Endothelial cell of umbilical vein (primary cell): Measurements from ENCODE around the gene TSPO. TPM values are rescaled to one million over a fixed set of nuclear protein-coding genes. Genes with fewer than 3 reads are reported as not detected.

Experiments used
- BruUV-seq: library from RNA; stranded (reverse); fragments of 400-500 nt; replicated peaks from 2 replicates; lab custom pipeline; 2021; lab: Mats Ljungman, UMichigan
- CTCF ChIA-PET: fragments of 300-600, 350-600 bp; sonication (Branson Sonifier 250); formaldehyde crosslinking; loops from one replicate; lab custom pipeline; 2021; ENCODE audit warnings: antibody characterized with exemption, inconsistent platforms; lab: Charles Lee
- POLR2A ChIA-PET: fragments of 300-600, 350-600 bp; sonication (Branson Sonifier 250); formaldehyde crosslinking; loops from one replicate; lab custom pipeline; 2021; ENCODE audit warnings: antibody characterized with exemption, inconsistent platforms; lab: Charles Lee
- DNase-seq: peaks from one replicate; pipeline ENCODE4 v3.0.0-alpha.2; 2011; ENCODE audit warnings: low read depth, low spot score
- FAIRE-seq: peaks from 2 replicates; lab custom pipeline; 2011; peaks lifted over from hg19 to GRCh38; lab: Jason Lieb, UNC
- H2AFZ ChIP-seq: 2 replicates; pipeline ENCODE4 v1.6.0; 2012; ENCODE audit warnings: low read depth, low read length, control low read depth, inconsistent platforms
- H3K27ac ChIP-seq: 2 replicates; pipeline ENCODE4 v1.5.1; 2011; ENCODE audit warnings: low read depth, mild to moderate bottlenecking, control low read depth, low read length, moderate library complexity; ENCODE audit not compliant: insufficient read depth
- H3K27me3 ChIP-seq, 2 experiments: 2 replicates each; pipeline versions ENCODE4 v1.6.0 to v1.6.1; 2011; ENCODE audit warnings: low read length in 2 of 2, mixed read lengths in 1 of 2; ENCODE audit not compliant: control insufficient read depth in 2 of 2, insufficient read depth in 2 of 2
- H3K36me3 ChIP-seq, 2 experiments: 2 replicates in 1 of 2; 3 replicates in 1 of 2; pipeline ENCODE4 v1.5.1; 2011; ENCODE audit warnings: low read length in 2 of 2, mild to moderate bottlenecking in 1 of 2, moderate library complexity in 1 of 2; ENCODE audit not compliant: control insufficient read depth in 2 of 2, insufficient read depth in 2 of 2; ENCODE audit errors: extremely low read depth in 1 of 2
- H3K4me1 ChIP-seq: 3 replicates; pipeline ENCODE4 v1.5.1; 2011; ENCODE audit warnings: mild to moderate bottlenecking, low read length; ENCODE audit not compliant: control insufficient read depth, insufficient read depth; ENCODE audit errors: extremely low read depth
- H3K4me2 ChIP-seq: 2 replicates; pipeline ENCODE4 v1.6.1; 2011; ENCODE audit warnings: low read length, control low read depth, mixed read lengths; ENCODE audit not compliant: insufficient read depth
- H3K4me3 ChIP-seq, 3 experiments: fragments of 200-600 bp in 1 of 3; sonication (generic), shearing (Covaris generic) in 1 of 3; replicated peaks in 1 of 3; 2 replicates each; pipeline ENCODE4 v1.5.1; 2011 to 2016; ENCODE audit warnings: control low read depth in 3 of 3, low read length in 3 of 3, mild to moderate bottlenecking in 2 of 3, inconsistent platforms in 1 of 3, low read depth in 1 of 3, moderate library complexity in 1 of 3; ENCODE audit not compliant: insufficient read depth in 1 of 3
- H3K79me2 ChIP-seq: 2 replicates; pipeline ENCODE4 v1.6.0; 2012; ENCODE audit warnings: low read length, inconsistent platforms; ENCODE audit not compliant: control insufficient read depth, insufficient read depth
- H3K9ac ChIP-seq: replicated peaks from 2 replicates; pipeline ENCODE3; 2011; ENCODE audit warnings: low read length, control low read depth; ENCODE audit not compliant: insufficient read depth; ENCODE audit errors: extremely low read depth
- H3K9me1 ChIP-seq: replicated peaks from 3 replicates; pipeline ENCODE4 v1.6.0; 2011; ENCODE audit warnings: mild to moderate bottlenecking, low read length; ENCODE audit not compliant: control insufficient read depth, insufficient read depth; ENCODE audit errors: extremely low read depth
- H3K9me3 ChIP-seq: replicated peaks from 2 replicates; pipeline ENCODE4 v1.5.1; 2012; ENCODE audit warnings: low read length, inconsistent platforms; ENCODE audit not compliant: control insufficient read depth, insufficient read depth
- H4K20me1 ChIP-seq: replicated peaks from 2 replicates; pipeline ENCODE3; 2011; ENCODE audit warnings: mild to moderate bottlenecking, low read length; ENCODE audit not compliant: control insufficient read depth, insufficient read depth; ENCODE audit errors: extremely low read depth
- EZH2 ChIP-seq: IDR thresholded peaks from 2 replicates; pipeline ENCODE4 v1.6.1; 2012; ENCODE audit warnings: borderline replicate concordance, low read depth, mild to moderate bottlenecking, moderate library complexity, low read length, inconsistent platforms; ENCODE audit not compliant: severe bottlenecking
- FOS ChIP-seq: IDR thresholded peaks from 2 replicates; pipeline ENCODE4 v1.6.1; 2011; ENCODE audit warnings: mild to moderate bottlenecking, low read length, moderate library complexity, borderline replicate concordance; ENCODE audit not compliant: insufficient read depth
- GATA2 ChIP-seq: IDR thresholded peaks from 2 replicates; pipeline ENCODE4 v1.7.0; 2011; ENCODE audit warnings: low read depth, mild to moderate bottlenecking, moderate library complexity, mixed read lengths, low read length; ENCODE audit not compliant: insufficient read length, insufficient read depth
- JUN ChIP-seq: IDR thresholded peaks from 2 replicates; pipeline ENCODE4 v1.6.1; 2011; ENCODE audit warnings: borderline replicate concordance, low read depth; ENCODE audit not compliant: insufficient read length, insufficient read depth
- MYC ChIP-seq: IDR thresholded peaks from one replicate; pipeline ENCODE4 v1.6.1; 2011; ENCODE audit warnings: mild to moderate bottlenecking, low read depth, low read length
- POLR2A ChIP-seq: IDR thresholded peaks from 2 replicates; pipeline ENCODE4 v1.6.1; 2012; ENCODE audit warnings: low read depth, mild to moderate bottlenecking, control low read depth, low read length
- POLR2AphosphoS5 ChIP-seq: IDR thresholded peaks from 2 replicates; pipeline ENCODE4 v1.6.1; 2012; ENCODE audit warnings: low read depth, mild to moderate bottlenecking, control low read depth, low read length, moderate library complexity; ENCODE audit not compliant: insufficient read depth
- dilution Hi-C: fragments of 300-500 bp; cut with MboI; formaldehyde crosslinking; loops from one replicate; pipeline ENCODE4 v1.15.0; 2019; ENCODE audit warnings: low sequenced_read_pairs; ENCODE audit not compliant: extremely low pct_ligation_motif_present
- intact Hi-C: fragments of 100-400 bp; cut with micrococcal nuclease; formaldehyde crosslinking; loops from one replicate; pipeline ENCODE4 v1.10.0; 2022
- polyA plus RNA-seq, 4 experiments: library from polyadenylated mRNA; depleted of rRNA in 3 of 4; stranded (reverse) in 3 of 4; unstranded in 1 of 4; fragments of >200 nt; gene quantifications; 2 replicates each; pipeline versions ENCODE4 v1.2.1 to v1.2.3, GENCODE V29; 2011 to 2012; ENCODE audit warnings: missing spikeins in 1 of 4
- total RNA-seq: library from RNA; stranded (reverse); gene quantifications from 2 replicates; pipeline ENCODE4 v1.2.3, GENCODE V29; 2021
- TF ChIP-seq, protein P1 (sequence below), 2 donors: IDR thresholded peaks; 1 replicate in 1 of 2; 2 replicates in 1 of 2; pipeline ENCODE4 v1.5.1; 2011; ENCODE audit warnings: low read length in 2 of 2, mild to moderate bottlenecking in 2 of 2, moderate library complexity in 2 of 2, control low read depth in 1 of 2, inconsistent platforms in 1 of 2, low read depth in 1 of 2; ENCODE audit not compliant: insufficient read depth in 1 of 2; ENCODE audit errors: extremely low read depth in 1 of 2
- TF ChIP-seq, protein P2 (sequence below): IDR thresholded peaks from 2 replicates; pipeline ENCODE4 v1.6.1; 2011; ENCODE audit not compliant: insufficient read depth, insufficient read length

The TSPO gene
- total and polyA plus RNA-seq, 2 donors (not counting 3 experiments of a cell fraction or from before 2014, with no cell fraction given), result 328 to 720 TPM

DNA sequence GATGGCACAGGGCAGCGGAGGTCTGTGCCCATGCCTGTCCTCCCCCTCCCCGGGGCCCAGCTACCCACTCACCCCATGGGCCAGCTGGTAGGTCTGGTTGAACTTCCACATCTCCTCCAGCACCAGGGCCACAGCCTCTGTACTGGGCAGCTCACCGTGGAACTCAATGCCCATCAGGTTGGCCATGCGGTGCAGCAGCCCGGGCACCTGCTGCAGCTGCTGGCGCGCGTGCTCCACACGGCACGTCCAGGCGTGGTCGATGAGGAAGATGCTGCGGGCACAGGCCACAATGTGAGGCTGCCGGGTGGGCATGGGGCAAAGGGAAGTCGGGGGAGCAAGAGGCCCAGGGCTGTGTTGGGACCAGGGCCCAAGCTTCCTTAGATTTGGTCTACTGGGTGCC, 29.3 kb downstream of the TSPO start:
- intact Hi-C loops, result no loop called here
- CTCF ChIA-PET, result no interaction called here
- H3K4me3 ChIP-seq, result no peak overlapping the region
- H3K36me3 ChIP-seq, result peaks cover 5 to 8% of the 10 kb centered on the region in 2 experiments
- dilution Hi-C loops, result no loop called here
- H3K9ac ChIP-seq, result no peak overlapping the region
- no peaks in the 10 kb centered on the region for H3K9me3 ChIP-seq
- H4K20me1 ChIP-seq, result no peaks in the 10 kb centered on the region
- BruUV-seq, result no TSS peak
- peaks cover 15% of the 10 kb centered on the region for H3K4me1 ChIP-seq
- no peak overlapping the region for H3K27ac ChIP-seq
- POLR2A ChIA-PET, result no interaction called here
- peaks cover 4% of the 10 kb centered on the region for H3K79me2 ChIP-seq
- H2AFZ ChIP-seq, result no peak overlapping the region
- no peaks in the 10 kb centered on the region for H3K9me1 ChIP-seq
- no peak for TF ChIP-seq POLR2A
- TF ChIP-seq EZH2, result no peak
- TF ChIP-seq POLR2AphosphoS5, result no peak
- TF ChIP-seq, protein P1, sequence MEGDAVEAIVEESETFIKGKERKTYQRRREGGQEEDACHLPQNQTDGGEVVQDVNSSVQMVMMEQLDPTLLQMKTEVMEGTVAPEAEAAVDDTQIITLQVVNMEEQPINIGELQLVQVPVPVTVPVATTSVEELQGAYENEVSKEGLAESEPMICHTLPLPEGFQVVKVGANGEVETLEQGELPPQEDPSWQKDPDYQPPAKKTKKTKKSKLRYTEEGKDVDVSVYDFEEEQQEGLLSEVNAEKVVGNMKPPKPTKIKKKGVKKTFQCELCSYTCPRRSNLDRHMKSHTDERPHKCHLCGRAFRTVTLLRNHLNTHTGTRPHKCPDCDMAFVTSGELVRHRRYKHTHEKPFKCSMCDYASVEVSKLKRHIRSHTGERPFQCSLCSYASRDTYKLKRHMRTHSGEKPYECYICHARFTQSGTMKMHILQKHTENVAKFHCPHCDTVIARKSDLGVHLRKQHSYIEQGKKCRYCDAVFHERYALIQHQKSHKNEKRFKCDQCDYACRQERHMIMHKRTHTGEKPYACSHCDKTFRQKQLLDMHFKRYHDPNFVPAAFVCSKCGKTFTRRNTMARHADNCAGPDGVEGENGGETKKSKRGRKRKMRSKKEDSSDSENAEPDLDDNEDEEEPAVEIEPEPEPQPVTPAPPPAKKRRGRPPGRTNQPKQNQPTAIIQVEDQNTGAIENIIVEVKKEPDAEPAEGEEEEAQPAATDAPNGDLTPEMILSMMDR (IDR thresholded peaks at IDR 0.05; ENCODE audit: extremely low read depth in 1 of 2, insufficient read depth in 1 of 2, low read depth in 1 of 2, low read length in 2 of 2), result no peak
- TF ChIP-seq, protein P2, sequence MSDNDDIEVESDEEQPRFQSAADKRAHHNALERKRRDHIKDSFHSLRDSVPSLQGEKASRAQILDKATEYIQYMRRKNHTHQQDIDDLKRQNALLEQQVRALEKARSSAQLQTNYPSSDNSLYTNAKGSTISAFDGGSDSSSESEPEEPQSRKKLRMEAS, result no peak
- no peak for TF ChIP-seq FOS
- TF ChIP-seq GATA2, result no peak
- no peak for TF ChIP-seq JUN
- TF ChIP-seq MYC, result no peak
- FAIRE-seq, result no peak
- no peak overlapping the region for H3K4me2 ChIP-seq
- DNase-seq, result no peak
- H3K27me3 ChIP-seq, result no peaks in the 10 kb centered on the region
